GM21423 (cell line): ENCODE results near the gene CCDC127.

Experiments
- ATAC-seq: cut with Tn5 transposase; IDR thresholded peaks from one replicate; pipeline ENCODE4 v1.9.1; 2021; ENCODE audit warnings: mild to moderate bottlenecking, moderate library complexity; ENCODE audit not compliant: unreplicated experiment

CCDC127 gene

DNA sequence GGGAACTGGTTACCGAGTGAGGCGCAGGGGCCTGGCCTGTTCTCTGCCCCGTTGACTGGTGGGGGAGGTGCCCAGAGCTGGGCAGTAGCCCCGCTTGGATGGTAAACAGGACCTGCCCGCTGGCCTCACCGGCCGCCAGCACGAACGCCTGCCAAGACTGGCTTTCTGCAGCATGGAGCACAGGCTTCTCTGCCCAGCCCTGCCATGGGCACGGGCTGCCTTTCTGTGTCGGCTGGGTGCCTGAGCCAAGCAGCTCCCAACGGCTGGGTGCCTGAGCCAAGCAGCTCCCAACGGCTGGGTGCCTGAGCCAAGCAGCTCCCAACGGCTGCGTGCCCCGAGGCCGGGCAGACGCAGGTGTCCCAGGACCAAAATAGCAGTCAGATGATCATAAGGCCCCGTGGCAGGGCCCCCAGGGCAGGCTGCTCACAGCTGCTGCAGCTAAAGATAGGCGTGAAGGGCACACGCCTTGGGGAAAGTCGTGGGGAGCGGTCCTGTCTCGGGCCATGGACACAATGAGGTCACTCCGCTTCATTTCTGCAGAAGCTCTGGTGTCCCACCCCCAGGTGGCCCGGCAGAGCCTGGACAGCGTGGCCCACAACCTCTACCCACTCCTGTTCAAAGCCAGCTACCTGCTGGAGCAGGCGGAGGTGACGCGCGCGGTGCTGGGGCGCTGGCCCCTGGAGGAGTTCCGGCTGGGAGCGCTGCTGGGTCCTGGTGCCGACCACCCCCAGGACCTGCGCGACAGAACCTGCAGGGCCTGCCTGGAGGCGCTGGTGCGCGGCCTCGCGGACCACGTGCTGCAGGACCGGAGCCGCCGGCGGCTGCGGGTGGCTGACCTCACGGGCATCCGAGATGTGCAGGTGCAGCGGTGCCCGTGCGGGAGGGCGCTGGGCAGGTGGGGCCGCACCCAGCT lies 26.7 kb downstream of the CCDC127 start, which contains the start of gene LRRC14B:
TSS of gene LRRC14B (plus strand) at position 460 of the 913 bp plus-strand sequence. CDS start at position 504, 44 bp downstream.
- ATAC-seq: peak; percentile 33

- no peak for ATAC-seq
Observed at GRCh38 chr5:190366-191035, 27.5 kb downstream of the CCDC127 start.

- no peak for ATAC-seq
Observed at GRCh38 chr5:189976-190365, 28.0 kb downstream of the CCDC127 start.

GRCh38 chr5:189486-189885 lies 28.5 kb downstream of the CCDC127 start:
- no peak for ATAC-seq

- peak; percentile 77 for ATAC-seq
Observed at GRCh38 chr5:188488-189481, 29.2 kb downstream of the CCDC127 start.

- ATAC-seq: no peak
Observed at GRCh38 chr5:187617-188451, 30.1 kb downstream of the CCDC127 start.

DNA sequence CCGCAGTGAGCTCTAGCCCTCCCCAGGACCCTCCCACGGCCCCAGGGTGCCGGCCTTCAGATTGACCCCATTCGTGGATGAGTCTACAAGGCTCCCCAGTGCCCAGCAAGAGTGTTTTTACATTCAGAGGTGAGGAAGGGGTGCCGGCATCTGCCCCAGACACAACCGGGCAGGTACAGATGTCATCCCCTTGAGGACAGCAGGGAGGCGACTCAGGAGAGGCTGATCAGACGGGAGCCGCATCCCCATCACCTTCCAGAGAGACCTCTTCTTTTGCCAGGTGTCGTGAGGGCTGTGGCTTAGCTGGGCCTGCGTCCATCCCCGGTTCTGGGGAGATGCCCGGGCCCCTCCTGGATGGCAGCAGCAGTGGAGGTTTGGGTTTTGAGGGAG lies 30.9 kb downstream of the CCDC127 start:
- ATAC-seq: no peak

DNA sequence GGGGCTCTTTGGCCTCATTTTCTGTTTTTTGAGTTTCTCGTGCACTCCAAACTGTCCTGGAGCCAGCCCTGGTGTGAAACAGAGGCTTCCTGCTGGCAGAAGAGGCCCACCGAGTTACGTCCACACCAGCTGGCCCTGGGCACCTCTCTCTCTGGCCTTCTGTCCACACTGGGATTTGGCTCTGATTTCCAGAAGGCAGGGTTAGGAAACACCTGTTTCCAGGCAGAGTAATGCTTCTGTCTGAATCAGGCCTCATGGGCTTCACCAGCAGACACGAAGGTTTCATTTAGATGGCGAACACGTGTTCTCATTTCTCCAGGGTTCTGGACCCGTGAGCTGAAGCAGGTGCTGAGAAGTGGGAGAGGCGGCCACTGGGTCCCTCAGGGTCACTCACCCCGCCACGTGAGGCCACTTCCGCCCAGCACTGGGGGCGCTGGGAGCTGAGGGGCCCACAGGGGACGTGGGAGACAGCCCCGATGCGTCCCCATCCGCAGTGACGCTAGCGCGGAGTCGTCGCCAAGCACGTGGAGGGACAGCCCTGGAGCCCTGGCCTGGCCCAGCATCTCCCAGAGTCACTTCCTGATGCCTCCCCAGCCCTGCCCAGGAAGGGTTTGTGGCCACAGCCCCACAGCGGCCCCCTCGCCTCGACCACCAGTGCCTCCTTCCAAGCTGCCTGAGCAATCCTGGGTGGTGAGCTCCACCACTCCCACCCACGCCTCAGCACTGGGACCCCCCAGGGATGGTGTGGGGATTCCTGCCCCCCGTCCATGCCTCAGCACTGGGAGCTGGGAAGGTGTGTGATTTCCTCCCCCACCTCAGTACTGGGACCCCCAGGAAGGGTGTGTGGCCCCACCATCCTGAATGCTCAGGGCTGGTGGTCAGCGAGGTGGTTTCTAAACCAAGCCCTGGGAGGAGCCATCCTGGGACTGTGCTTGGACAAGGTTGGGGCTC lies 31.6 kb downstream of the CCDC127 start:
- ATAC-seq: no peak

DNA sequence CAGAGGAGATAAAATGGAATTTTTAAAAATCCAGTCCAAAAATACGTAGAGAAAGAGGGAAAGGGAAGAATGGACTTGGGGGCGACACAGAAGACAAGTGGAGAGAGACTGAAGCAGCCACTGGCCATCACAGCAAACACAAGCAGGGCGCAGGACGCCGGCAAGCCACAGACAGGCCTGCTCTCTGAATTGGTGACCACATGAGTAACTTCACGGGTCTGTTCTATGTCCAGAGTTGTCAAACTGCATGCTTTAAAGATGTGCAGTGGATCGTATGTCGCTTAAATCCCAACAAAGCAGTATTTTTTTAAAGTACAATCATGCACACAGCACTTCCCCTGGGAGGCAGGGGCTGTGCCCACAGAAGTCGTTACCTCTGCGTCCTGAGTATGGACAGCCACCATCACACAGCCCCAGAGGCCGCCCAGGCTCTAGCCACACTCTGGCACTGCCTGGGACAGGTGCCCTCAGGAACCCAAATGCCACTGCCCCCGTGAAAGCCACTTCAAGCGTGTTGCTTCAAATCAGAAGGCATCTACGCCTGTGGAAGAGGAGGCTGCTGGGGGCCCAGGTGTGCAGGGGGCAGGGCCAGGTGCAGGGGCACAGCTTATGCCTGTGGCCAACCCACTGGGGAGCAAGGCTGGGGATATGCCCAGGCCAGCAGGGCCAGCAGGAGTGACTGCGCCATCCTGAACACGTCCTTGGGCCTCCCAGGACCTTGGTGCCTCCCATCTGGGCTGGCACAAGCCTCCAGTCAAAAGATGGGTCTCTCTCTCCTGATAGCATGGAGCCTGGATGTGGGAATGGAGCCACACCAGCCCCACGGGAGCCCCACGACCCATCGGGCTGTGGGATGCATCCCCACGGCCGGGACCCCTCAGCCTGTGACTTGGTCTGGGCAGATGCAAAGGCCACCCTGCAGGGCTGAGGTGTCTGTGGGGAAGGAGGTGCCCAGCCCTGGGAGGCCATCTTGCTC lies 32.6 kb downstream of the CCDC127 start:
- ATAC-seq: no peak

GRCh38 chr5:184471-184870 lies 33.5 kb downstream of the CCDC127 start:
- no peak for ATAC-seq

DNA sequence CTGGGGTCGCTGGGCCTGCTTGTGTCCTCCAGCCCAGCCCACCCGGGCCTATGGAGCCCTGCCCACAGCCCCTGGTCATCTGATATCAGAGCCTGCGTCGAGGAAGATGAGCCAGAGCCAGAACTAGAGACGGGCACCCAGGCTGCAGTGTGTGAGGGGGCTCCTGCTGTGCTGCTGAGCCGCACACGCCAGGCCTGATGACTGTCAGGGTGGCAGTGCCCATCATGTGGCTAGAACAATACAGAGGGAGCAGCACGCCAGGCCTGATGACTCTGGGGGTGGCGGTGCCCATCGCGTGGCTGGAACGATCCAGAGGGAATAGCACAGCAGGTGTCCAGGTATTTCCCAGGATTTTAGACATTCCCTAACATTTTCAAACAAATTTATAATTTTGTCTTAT lies 35.8 kb downstream of the CCDC127 start:
- ATAC-seq: no peak

DNA sequence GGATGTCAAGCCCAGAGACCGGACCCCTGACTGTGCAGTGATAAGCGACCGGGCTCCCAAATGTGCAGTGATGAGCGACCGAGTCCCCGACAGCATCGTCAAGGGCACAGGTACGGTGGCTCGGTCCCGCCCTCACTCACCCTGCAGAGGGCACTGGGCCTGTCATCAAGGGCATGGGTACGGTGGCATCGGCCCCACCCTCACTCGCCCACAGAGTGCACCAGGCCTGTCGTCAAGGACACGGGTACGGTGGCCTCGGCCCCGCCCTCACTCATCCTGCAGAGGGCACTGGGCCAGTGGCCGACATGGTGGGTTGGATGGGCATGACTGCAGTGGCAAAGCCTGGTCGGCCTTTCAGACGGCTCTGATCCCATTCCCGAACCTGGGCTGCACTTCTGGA lies 36.4 kb downstream of the CCDC127 start:
- no peak for ATAC-seq

GRCh38 chr5:181160-181559 lies 36.8 kb downstream of the CCDC127 start:
- no peak for ATAC-seq

DNA sequence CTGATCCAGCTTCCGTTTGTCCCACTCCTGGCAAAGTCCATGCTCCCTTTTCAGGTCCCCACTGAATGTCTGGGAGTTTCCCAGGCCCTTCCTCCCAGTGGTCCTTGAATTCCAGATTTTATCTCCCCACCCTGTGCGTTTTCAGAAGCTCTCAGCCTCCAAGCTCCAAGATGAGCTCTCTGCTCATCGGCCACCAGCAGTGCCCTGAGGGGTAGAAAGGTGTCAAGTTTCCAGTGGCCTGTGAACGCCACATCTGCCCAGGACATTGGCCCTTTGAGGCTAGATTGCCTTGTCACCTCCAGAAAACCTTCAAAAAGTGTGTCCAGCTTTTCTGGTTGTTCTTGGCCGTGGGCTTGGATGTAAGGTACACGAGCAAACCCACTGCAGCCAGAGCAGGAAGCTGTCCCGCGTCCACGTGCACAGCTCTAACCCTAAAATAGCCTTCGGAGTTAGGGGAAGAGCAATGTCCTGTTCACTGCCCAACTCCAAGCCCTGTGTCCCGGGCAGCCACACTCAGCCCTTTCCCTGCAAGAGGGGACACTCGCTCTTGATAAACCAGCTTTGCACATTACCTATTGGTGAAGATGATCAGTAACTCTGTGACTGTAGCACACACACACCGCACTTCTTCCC lies 37.6 kb downstream of the CCDC127 start:
- no peak for ATAC-seq

DNA sequence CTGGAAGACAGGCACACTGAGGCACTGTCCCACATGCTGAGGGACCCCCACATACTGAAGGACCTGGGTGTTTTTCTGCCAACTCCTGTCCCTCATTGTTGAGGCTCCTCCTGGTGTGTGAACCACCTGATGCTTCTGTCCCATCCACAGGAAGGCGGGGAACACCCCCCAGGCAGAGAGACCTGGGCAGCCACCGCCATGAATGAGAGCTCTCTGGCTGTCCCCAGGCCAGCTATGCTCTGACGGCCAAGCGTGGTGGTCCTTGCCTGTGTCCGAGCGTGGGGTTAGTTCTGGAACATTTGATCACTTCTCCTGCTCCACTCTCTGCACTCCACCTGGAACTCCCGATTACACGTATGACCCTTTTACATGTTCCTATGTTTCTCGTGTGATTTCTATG lies 38.6 kb downstream of the CCDC127 start:
- no peak for ATAC-seq

DNA sequence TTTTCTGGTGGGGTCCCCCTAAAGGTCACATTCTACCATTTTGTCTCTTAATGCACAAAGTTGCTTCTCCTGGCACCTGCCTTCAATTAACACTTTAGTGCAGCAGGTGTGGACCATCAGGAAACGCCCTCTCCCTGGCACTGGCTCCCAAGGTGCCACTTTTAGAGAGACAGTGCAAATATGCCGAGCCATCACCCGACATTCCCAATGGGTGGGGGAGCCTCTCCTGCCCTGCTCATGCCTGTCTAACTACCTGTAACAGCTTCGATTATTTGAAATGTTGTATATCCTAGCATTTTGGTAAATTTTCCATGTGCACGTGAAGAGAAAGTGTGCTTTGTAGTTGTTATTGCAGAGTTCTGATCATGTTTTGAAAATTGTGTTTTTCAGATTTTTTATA lies 39.8 kb downstream of the CCDC127 start:
- no peak for ATAC-seq

GRCh38 chr5:176296-176823 lies 41.6 kb downstream of the CCDC127 start:
- ATAC-seq: no peak
